DND-41 (cell line): ENCODE measurements around the gene ATP11B.

Source experiments
- EZH2 ChIP-seq: IDR thresholded peaks from 3 replicates; pipeline ENCODE4 v1.6.1; 2012; ENCODE audit warnings: borderline replicate concordance, low read depth, mild to moderate bottlenecking, moderate library complexity, low read length, inconsistent platforms; ENCODE audit not compliant: severe bottlenecking
- TF ChIP-seq, protein P1 (sequence below): IDR thresholded peaks from 2 replicates; pipeline ENCODE4 v1.5.1; 2012; ENCODE audit warnings: borderline replicate concordance, low read length, moderate library complexity, mild to moderate bottlenecking; ENCODE audit not compliant: poor library complexity, severe bottlenecking; ENCODE audit errors: extremely low read depth

DNA sequence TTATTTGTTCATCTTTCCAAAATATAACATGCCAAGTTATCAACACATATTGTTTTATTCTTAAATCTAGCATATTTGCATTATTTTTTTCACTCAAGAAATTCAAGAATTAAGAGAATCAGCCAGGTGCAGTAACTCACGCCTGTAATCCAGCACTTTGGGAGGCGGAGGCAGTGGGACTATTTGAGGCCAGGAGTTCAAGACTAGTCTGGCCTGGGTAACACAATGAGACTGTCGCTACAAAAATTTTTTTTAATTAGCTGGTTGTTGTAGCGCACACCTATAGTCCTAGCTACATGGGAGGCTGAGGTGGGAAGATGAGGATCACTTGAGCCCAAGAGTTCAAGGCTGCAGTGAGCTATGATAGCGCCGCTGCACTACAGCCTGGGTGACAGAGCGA is 176.5 kb downstream of the ATP11B start:
- TF ChIP-seq, protein P1, sequence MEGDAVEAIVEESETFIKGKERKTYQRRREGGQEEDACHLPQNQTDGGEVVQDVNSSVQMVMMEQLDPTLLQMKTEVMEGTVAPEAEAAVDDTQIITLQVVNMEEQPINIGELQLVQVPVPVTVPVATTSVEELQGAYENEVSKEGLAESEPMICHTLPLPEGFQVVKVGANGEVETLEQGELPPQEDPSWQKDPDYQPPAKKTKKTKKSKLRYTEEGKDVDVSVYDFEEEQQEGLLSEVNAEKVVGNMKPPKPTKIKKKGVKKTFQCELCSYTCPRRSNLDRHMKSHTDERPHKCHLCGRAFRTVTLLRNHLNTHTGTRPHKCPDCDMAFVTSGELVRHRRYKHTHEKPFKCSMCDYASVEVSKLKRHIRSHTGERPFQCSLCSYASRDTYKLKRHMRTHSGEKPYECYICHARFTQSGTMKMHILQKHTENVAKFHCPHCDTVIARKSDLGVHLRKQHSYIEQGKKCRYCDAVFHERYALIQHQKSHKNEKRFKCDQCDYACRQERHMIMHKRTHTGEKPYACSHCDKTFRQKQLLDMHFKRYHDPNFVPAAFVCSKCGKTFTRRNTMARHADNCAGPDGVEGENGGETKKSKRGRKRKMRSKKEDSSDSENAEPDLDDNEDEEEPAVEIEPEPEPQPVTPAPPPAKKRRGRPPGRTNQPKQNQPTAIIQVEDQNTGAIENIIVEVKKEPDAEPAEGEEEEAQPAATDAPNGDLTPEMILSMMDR, result no peak
- TF ChIP-seq EZH2, result no peak
